Measurements from ENCODE around the gene FAM3A. TPM values are rescaled to one million over a fixed set of nuclear protein-coding genes. Genes with fewer than 3 reads are reported as not detected.

The FAM3A gene
- total RNA-seq = 34.6 and 44.3 TPM in 2 replicates

GRCh38 chrX:154515966-154516655 lies at the start of gene FAM3A:
Gene FAM3A, minus strand, starts transcription at chrX:154516232. Its CDS starts 460 bp downstream, at chrX:154515772.

GRCh38 chrX:154547245-154548027 lies 31.4 kb upstream of the FAM3A start, which contains the start of gene IKBKG:
Gene IKBKG, plus strand, starts transcription at chrX:154547620. Its CDS starts 4,383 bp downstream, at chrX:154552003.

GRCh38 chrX:154546354-154547244 lies 30.6 kb upstream of the FAM3A start, which contains the start of gene G6PD:
Gene G6PD, minus strand, starts transcription at chrX:154546846. Its CDS starts 691 bp downstream, at chrX:154546155.

GRCh38 chrX:154490414-154491083 lies 25.5 kb downstream of the FAM3A start, which contains the start of gene SLC10A3:
Gene SLC10A3, minus strand, starts transcription at chrX:154490629. Its CDS starts 1,689 bp downstream, at chrX:154488940.

GRCh38 chrX:154486396-154487207 lies 29.4 kb downstream of the FAM3A start, which contains the start of gene UBL4A:
Gene UBL4A, minus strand, starts transcription at chrX:154486615. Its CDS starts 31 bp downstream, at chrX:154486584.

GRCh38 chrX:154478728-154479622 lies 37.1 kb downstream of the FAM3A start, which contains the start of gene LAGE3:
Gene LAGE3, minus strand, starts transcription at chrX:154479281. Its CDS starts 366 bp downstream, at chrX:154478915.

GRCh38 chrX:154458116-154458953 lies 57.7 kb downstream of the FAM3A start, which contains the start of gene PLXNA3:
Gene PLXNA3, plus strand, starts transcription at chrX:154458281. Its CDS starts 1,903 bp downstream, at chrX:154460184.

Other genes with a start within 250 kb of the FAM3A start
- gene TEX28, start 221.1 kb downstream of the FAM3A start, total RNA-seq = not detected in 2 replicates
- not detected in 2 replicates for gene TKTL1, start 220.4 kb downstream of the FAM3A start, total RNA-seq
- 2,107 and 2,266 TPM in 2 replicates for gene FLNA, start 141.6 kb downstream of the FAM3A start, total RNA-seq
- gene EMD, start 136.9 kb downstream of the FAM3A start, total RNA-seq = 73.4 and 86.5 TPM in 2 replicates
- 6,121 and 9,090 TPM in 2 replicates for gene RPL10, start 117.9 kb downstream of the FAM3A start, total RNA-seq
- gene DNASE1L1, start 107.0 kb downstream of the FAM3A start, total RNA-seq = 91.1 and 95.0 TPM in 2 replicates
- 20.8 and 21.4 TPM in 2 replicates for gene TAFAZZIN, start 104.7 kb downstream of the FAM3A start, total RNA-seq
- gene ATP6AP1, start 87.6 kb downstream of the FAM3A start, total RNA-seq = 56.2 and 66.3 TPM in 2 replicates
- 115 and 157 TPM in 2 replicates for gene GDI1, start 79.1 kb downstream of the FAM3A start, total RNA-seq
- 56.9 and 62.8 TPM in 2 replicates for gene FAM50A, start 72.1 kb downstream of the FAM3A start, total RNA-seq
- gene PLXNA3, start 58.0 kb downstream of the FAM3A start, total RNA-seq = 7.5 and 8.2 TPM in 2 replicates
- 14.1 and 29.2 TPM in 2 replicates for gene LAGE3, start 37.0 kb downstream of the FAM3A start, total RNA-seq
- gene UBL4A, start 29.6 kb downstream of the FAM3A start, total RNA-seq = 28.2 and 44.1 TPM in 2 replicates
- gene SLC10A3, start 25.6 kb downstream of the FAM3A start, total RNA-seq = 39.9 and 41.5 TPM in 2 replicates
- gene G6PD, start 30.6 kb upstream of the FAM3A start, total RNA-seq = 117 and 142 TPM in 2 replicates
- gene IKBKG, start 31.4 kb upstream of the FAM3A start, total RNA-seq = 17.0 and 28.9 TPM in 2 replicates
- gene CTAG1A, start 68.9 kb upstream of the FAM3A start, total RNA-seq = not detected in 2 replicates
- gene CTAG1B, start 103.0 kb upstream of the FAM3A start, total RNA-seq = not detected in 2 replicates
- gene CTAG2, start 137.3 kb upstream of the FAM3A start, total RNA-seq = not detected in 2 replicates
- gene GAB3, start 234.8 kb upstream of the FAM3A start, total RNA-seq = 0.58 and 0.89 TPM in 2 replicates
- 18.2 and 25.7 TPM in 2 replicates for gene DKC1, start 246.6 kb upstream of the FAM3A start, total RNA-seq